Stomach (tissue), 9 donors: Measurements from ENCODE around the gene SULT1C2. TPM values are rescaled to one million over a fixed set of nuclear protein-coding genes. Genes with fewer than 3 reads are reported as not detected.
"Not testable (repeated sequence)": the region's sequence is repeated elsewhere in the genome, so short reads cannot be mapped to it uniquely, and the experiment has no call there.

Experiments used
- DNase-seq, 2 donors: peaks; one replicate each; pipeline versions ENCODE4 v3.0.0 to v3.0.0-alpha.2; 2013 to 2019
- H3K27ac ChIP-seq, 5 donors: fragments of 200-600 bp in 4 of 5; sonication (generic) in 4 of 5; one replicate each; pipeline ENCODE4 v1.5.1; 2013 to 2019; ENCODE audit warnings: mild to moderate bottlenecking in 1 of 5, moderate library complexity in 1 of 5
- H3K27me3 ChIP-seq, 3 donors: fragments of 200-600 bp; sonication (generic); one replicate each; pipeline ENCODE4 v1.5.1; 2017 to 2019; ENCODE audit warnings: mixed run types in 1 of 3
- H3K36me3 ChIP-seq, 4 donors: fragments of 200-600 bp; sonication (generic); 1 replicate in 3 of 4; 2 replicates in 1 of 4; pipeline ENCODE4 v1.5.1; 2016 to 2019
- H3K4me1 ChIP-seq, 4 donors: fragments of 200-600 bp; sonication (generic); one replicate each; pipeline ENCODE4 v1.5.1; 2016 to 2019
- H3K4me3 ChIP-seq, 4 donors: fragments of 200-600 bp; sonication (generic) in 3 of 4; one replicate each; pipeline ENCODE4 v1.5.1; 2016 to 2019; ENCODE audit warnings: mild to moderate bottlenecking in 1 of 4
- H3K9me3 ChIP-seq, 4 donors: fragments of 200-600 bp; sonication (generic); one replicate each; pipeline ENCODE4 v1.5.1; 2016 to 2019
- EP300 ChIP-seq: sonication (generic); formaldehyde crosslinking; IDR thresholded peaks from one replicate; pipeline ENCODE4 v1.6.1; 2017; ENCODE audit warnings: antibody characterized with exemption
- POLR2A ChIP-seq, 4 donors: fragments of 450-650 bp; IDR thresholded peaks; one replicate each; pipeline ENCODE4 v1.6.1; 2016; ENCODE audit warnings: antibody characterized with exemption in 4 of 4, control low read depth in 2 of 4, mild to moderate bottlenecking in 1 of 4, moderate library complexity in 1 of 4
- POLR2AphosphoS5 ChIP-seq, 3 donors: sonication (generic); formaldehyde crosslinking; IDR thresholded peaks; one replicate each; pipeline ENCODE4 v1.6.1; 2016; ENCODE audit warnings: antibody characterized with exemption in 3 of 3
- WGBS, 5 donors: extraction: QIAGEN DNeasy Blood & Tissue Kit in 3 of 5; methylation state at CpG; one replicate each; pipeline versions ENCODE4 v1.1.5 to v1.1.7; 2013 to 2018; 5-methylcytosine and 5-hydroxymethylcytosine counted together
- intact Hi-C: fragments of 100-400 bp; cut with DNase I; formaldehyde crosslinking; loops from one replicate; pipeline ENCODE4 v1.15.1; 2023; ENCODE audit warnings: low total_unique reads
- polyA plus RNA-seq, 3 donors: library from polyadenylated mRNA; stranded (reverse); fragments of 200-250 nt; gene quantifications; one replicate each; pipeline ENCODE4 v1.2.3, GENCODE V29; 2013
- total RNA-seq, 5 donors: library from RNA; depleted of rRNA; stranded (reverse); fragments of >200 nt; gene quantifications; one replicate each; pipeline versions ENCODE4 v1.1.0 to v1.2.3, GENCODE V29; 2014 to 2016
- TF ChIP-seq, protein P1 (sequence below), 7 experiments: fragments of 450-650 bp in 4 of 7; fragments of 200-600 bp in 3 of 7; sonication (generic) in 3 of 7; IDR thresholded peaks; one replicate each; pipeline ENCODE4 v1.5.1; 2016 to 2019; ENCODE audit warnings: antibody characterized with exemption in 7 of 7, control low read depth in 2 of 7, mild to moderate bottlenecking in 1 of 7
- donor health status: healthy with polysubstance abuse.
- donor health status: Bipolar disorder and iron deficiency.
- donor health status: healthy.

Gene SULT1C2
- total and polyA plus RNA-seq, 8 donors, result 1.4 to 259 (median 80.3) TPM

DNA sequence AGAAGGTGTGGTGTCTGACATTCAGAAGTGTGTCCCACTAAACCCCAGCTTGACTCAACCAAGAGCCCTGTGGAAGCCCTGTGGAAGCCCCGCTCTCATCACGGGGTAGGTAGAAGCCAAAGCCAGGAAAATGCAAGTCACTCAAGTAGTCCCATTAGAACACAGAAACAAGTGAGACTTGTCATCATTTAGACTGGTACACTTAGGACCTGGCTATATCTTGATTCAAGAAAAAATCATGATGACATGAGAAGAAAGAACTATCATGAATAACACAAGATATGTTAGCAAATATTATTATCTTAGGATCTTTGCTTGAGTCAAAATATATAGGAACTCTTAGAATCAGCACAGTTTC is 60.9 kb downstream of the SULT1C2 start:
- WGBS, 5 donors, result 85 to 88% (median 87%) methylated on average over 2 of the region's 2 CpGs
- Histone ChIP-seq H3K4me3 (no peak overlapping the region), H3K27ac (no peak overlapping the region), H3K36me3 (no peaks in the 10 kb centered on the region), H3K9me3 (no peaks in the 10 kb centered on the region), H3K4me1 (peaks cover 0 to 6% (median 0%) of the 10 kb centered on the region in 4 donors), H3K27me3 (peaks cover 0 to 3% (median 0%) of the 10 kb centered on the region in 3 donors)
- no peak for DNase-seq
- intact Hi-C loops, result no loop called here
- TF ChIP-seq EP300 (no peak), POLR2AphosphoS5 (IDR thresholded peaks at IDR 0.05) (no peak), POLR2A (IDR thresholded peaks at IDR 0.05) (no peak)
- TF ChIP-seq, protein P1, sequence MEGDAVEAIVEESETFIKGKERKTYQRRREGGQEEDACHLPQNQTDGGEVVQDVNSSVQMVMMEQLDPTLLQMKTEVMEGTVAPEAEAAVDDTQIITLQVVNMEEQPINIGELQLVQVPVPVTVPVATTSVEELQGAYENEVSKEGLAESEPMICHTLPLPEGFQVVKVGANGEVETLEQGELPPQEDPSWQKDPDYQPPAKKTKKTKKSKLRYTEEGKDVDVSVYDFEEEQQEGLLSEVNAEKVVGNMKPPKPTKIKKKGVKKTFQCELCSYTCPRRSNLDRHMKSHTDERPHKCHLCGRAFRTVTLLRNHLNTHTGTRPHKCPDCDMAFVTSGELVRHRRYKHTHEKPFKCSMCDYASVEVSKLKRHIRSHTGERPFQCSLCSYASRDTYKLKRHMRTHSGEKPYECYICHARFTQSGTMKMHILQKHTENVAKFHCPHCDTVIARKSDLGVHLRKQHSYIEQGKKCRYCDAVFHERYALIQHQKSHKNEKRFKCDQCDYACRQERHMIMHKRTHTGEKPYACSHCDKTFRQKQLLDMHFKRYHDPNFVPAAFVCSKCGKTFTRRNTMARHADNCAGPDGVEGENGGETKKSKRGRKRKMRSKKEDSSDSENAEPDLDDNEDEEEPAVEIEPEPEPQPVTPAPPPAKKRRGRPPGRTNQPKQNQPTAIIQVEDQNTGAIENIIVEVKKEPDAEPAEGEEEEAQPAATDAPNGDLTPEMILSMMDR (IDR thresholded peaks at IDR 0.05), result no peak

DNA sequence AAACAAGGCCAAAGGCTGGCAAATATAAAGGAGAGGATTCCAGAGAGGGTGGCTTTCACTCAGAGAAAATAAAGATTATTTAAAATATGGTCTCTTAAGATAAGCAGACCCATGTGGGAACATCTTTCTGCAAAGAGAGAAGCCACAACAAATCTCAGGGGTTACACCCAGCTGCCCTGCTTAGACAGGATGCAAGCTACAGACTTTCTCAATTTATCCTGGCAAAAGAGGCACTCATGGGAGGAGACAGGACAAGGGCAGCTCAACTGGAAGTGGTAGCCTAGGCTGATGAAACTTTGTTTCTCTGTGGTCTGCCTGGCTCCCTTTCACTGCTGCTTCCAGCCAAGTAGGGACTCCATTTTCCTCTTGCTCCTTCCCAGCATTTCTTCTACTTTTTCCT is 63.2 kb downstream of the SULT1C2 start:
- Histone ChIP-seq H3K36me3 (no peaks in the 10 kb centered on the region), H3K27ac (no peak overlapping the region), H3K9me3 (no peaks in the 10 kb centered on the region), H3K4me1 (no peaks in the 10 kb centered on the region), H3K27me3 (no peaks in the 10 kb centered on the region), H3K4me3 (no peak overlapping the region)
- no peak for DNase-seq
- TF ChIP-seq POLR2AphosphoS5 (IDR thresholded peaks at IDR 0.05), result no peak
- TF ChIP-seq, protein P1 (IDR thresholded peaks at IDR 0.05), result no peak
- no peak for TF ChIP-seq POLR2A (IDR thresholded peaks at IDR 0.05)
- intact Hi-C loops, result no loop called here

DNA sequence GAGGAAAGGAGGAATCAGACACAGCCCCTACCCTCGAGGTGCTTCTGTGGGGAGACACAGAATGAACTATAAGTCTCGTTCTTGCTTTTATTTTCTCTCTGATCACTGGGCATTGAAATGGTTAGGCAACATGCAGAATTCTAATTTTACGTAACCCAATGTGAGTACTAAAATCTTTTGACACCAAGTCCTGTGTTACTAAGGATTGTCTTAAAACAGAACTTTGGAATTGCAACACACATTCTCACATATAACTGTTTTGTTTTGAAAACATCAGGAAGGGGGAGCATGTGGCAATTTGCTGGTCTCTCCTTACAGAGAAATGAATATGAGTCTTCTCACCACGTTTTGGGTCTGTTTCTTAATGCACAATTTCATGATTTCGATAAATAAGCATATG is 65.4 kb downstream of the SULT1C2 start:
- Histone ChIP-seq H3K4me1 (no peaks in the 10 kb centered on the region), H3K4me3 (no peak overlapping the region), H3K27me3 (no peaks in the 10 kb centered on the region), H3K9me3 (no peaks in the 10 kb centered on the region), H3K36me3 (no peaks in the 10 kb centered on the region), H3K27ac (no peak overlapping the region)
- WGBS, 5 donors, result 65 to 77% (median 74%) methylated on average over 5 of the region's 5 CpGs
- TF ChIP-seq EP300 (no peak), POLR2AphosphoS5 (IDR thresholded peaks at IDR 0.05) (no peak), POLR2A (IDR thresholded peaks at IDR 0.05) (no peak)
- TF ChIP-seq, protein P1 (IDR thresholded peaks at IDR 0.05), result no peak
- intact Hi-C loops, result no loop called here
- no peak for DNase-seq

DNA sequence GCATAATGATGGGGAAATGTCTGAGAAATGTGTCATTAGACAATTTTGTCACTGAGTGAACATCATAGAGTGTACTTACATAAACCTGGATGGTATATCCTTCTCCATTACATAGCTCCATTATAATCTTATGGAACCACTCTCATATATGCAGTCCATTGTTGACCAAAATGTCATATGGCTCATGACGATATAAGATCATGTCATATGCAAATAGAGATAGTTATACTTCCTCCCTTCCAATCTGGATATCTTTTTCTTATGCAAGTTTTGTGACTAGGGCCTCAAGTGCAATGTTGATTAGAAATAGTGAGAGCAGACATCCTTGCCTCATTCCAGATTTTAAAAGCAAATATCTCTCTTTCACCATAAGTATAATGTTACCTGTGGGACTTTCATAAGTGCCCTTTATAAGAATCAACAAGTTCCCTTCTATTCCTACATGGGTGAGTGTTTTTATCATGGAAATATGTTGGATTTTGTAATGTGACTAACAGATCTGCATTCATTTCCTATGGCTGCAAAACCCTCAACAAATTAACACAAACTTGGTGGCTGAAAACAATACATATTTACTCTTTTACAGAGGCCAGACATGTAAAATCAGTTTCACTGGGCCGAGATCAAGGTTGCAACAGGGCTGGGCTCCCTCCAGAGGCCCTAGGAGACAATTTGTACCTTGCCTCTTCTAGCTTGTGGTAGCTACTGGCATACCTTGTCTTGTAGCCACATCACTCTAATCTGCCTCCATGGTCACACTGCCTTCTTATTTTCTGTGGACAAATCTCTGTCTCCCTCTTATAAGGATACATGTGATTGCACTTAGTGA is 67.4 kb downstream of the SULT1C2 start:
- Histone ChIP-seq H3K27me3 (no peaks in the 10 kb centered on the region), H3K4me3 (no peak overlapping the region), H3K9me3 (no peaks in the 10 kb centered on the region), H3K27ac (no peak overlapping the region), H3K36me3 (no peaks in the 10 kb centered on the region), H3K4me1 (no peaks in the 10 kb centered on the region)
- DNase-seq, result no peak
- 52 to 75% (median 55%) methylated on average over 2 of the region's 2 CpGs for WGBS, 5 donors
- intact Hi-C loops, result no loop called here
- TF ChIP-seq POLR2A (IDR thresholded peaks at IDR 0.05) (no peak), EP300 (no peak), POLR2AphosphoS5 (IDR thresholded peaks at IDR 0.05) (no peak)
- TF ChIP-seq, protein P1 (IDR thresholded peaks at IDR 0.05), result no peak

DNA sequence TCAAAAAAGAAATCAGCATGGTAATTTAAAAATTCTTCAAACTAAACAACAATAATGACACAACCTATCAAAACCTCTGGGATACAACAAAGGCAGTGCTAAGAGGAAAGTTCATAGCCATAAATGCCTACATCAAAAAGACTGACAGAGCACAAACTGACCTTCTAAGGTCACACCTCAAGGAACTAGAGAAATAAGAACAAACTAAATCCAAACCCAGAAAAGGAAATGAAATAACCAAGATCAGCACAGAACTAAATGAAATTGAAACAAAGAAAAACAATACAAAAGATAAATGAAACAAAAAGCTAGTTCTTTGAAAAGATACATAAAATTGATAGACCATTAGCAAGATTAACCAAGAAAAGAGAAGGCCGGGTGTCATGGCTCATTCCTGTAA is 70.6 kb downstream of the SULT1C2 start:
- H3K27me3 ChIP-seq, H3K36me3 ChIP-seq, H3K9me3 ChIP-seq, H3K4me1 ChIP-seq, H3K4me3 ChIP-seq, intact Hi-C loops, H3K27ac ChIP-seq, DNase-seq: not testable (repeated sequence)
- 68 to 82% (median 69%) methylated on average over 1 of the region's 1 CpG for WGBS, 5 donors
